ENCODE data around the gene RHOF. TPM values are rescaled to one million over a fixed set of nuclear protein-coding genes. Genes with fewer than 3 reads are reported as not detected.

The RHOF gene, protein sequence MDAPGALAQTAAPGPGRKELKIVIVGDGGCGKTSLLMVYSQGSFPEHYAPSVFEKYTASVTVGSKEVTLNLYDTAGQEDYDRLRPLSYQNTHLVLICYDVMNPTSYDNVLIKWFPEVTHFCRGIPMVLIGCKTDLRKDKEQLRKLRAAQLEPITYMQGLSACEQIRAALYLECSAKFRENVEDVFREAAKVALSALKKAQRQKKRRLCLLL
- total RNA-seq (2022; extraction: Qiagen RNA extraction; ENCODE audit: low read depth): 93.3 to 148 TPM (median 132 TPM) in 5 replicates

DNA sequence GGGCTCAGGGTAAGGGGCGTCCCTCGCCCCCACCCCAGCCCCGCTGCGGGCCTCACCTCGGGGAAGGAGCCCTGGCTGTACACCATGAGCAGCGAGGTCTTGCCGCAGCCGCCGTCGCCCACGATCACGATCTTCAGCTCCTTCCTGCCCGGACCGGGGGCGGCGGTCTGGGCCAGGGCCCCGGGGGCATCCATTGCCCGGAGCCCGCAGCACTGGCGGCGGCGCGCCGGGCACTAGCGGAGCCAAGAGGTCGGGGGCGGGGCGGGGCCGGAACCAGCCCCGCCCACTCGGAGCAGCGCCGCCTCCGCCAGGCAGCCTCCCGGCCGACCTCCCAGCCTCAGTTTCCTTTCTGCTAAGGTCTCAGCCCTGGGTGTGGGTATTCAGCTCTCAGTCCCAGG is at the start of gene RHOF:
TSS of gene RHOF (minus strand) at position 249 of the 398 bp plus-strand sequence. CDS start at position 194, 55 bp downstream.

DNA sequence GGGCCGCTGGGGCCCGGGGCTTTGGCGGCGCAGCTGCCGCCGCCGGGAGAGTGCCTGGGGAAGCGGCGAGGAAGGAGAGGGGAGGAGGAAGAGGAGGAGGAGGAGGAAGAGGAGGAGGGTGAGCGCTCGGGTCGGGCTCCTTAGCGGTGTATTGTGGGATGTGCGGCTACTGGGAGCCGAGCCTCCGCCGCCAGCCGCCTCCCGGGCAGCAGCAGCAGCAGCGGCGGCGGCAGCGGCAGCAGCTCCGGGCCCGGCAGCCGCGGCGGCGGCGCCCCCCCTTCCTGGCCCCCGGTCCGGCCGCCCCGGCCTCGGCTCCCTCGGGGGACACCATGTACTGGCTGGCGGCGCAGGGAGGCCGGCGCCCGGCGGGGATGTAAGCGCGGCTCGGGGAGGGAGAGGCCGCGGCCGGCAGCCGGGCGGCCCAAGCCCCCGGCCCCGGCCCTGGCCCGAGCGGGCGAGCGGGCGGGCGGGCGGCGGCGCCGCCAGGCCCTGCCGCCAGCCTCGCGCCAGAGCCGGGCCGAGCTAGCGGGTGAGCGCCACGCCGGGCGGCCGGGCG is 10.5 kb upstream of the RHOF start, which contains the start of gene SETD1B:
TSS of gene SETD1B (plus strand) at position 149 of the 556 bp plus-strand sequence. CDS start 729 bp downstream, outside the sequence.

Other genes with a start within 250 kb of the RHOF start
- gene KDM2B, start 212.7 kb downstream of the RHOF start, total RNA-seq (2022; extraction: Qiagen RNA extraction; ENCODE audit: low read depth): 16.5 to 22.4 TPM (median 21.0 TPM) in 5 replicates
- 18.8 to 40.6 TPM (median 38.9 TPM) in 5 replicates for gene ORAI1, start 167.2 kb downstream of the RHOF start, total RNA-seq (2022; extraction: Qiagen RNA extraction; ENCODE audit: low read depth)
- gene MORN3, start 124.0 kb downstream of the RHOF start, total RNA-seq (2022; extraction: Qiagen RNA extraction; ENCODE audit: low read depth): 0.11 to 0.33 TPM (median 0.15 TPM) in 4 of 5 replicates, not detected in the other
- 8.6 to 14.5 TPM (median 13.0 TPM) in 5 replicates for gene TMEM120B, start 80.9 kb downstream of the RHOF start, total RNA-seq (2022; extraction: Qiagen RNA extraction; ENCODE audit: low read depth)
- 7.9 to 16.3 TPM (median 13.7 TPM) in 5 replicates for gene SETD1B, start 10.3 kb upstream of the RHOF start, total RNA-seq (2022; extraction: Qiagen RNA extraction; ENCODE audit: low read depth)
- 1.0 to 2.0 TPM (median 1.5 TPM) in 5 replicates for gene HPD, start 65.2 kb upstream of the RHOF start, total RNA-seq (2022; extraction: Qiagen RNA extraction; ENCODE audit: low read depth)
- 113 to 152 TPM (median 122 TPM) in 5 replicates for gene PSMD9, start 95.1 kb upstream of the RHOF start, total RNA-seq (2022; extraction: Qiagen RNA extraction; ENCODE audit: low read depth)
- 0.88 to 2.6 TPM (median 1.5 TPM) in 5 replicates for gene CFAP251, start 124.9 kb upstream of the RHOF start, total RNA-seq (2022; extraction: Qiagen RNA extraction; ENCODE audit: low read depth)
- gene BCL7A, start 228.2 kb upstream of the RHOF start, total RNA-seq (2022; extraction: Qiagen RNA extraction; ENCODE audit: low read depth): 9.3 to 13.2 TPM (median 11.3 TPM) in 5 replicates